GM12878 (cell line): ENCODE measurements around the gene TMEM11. TPM values are rescaled to one million over a fixed set of nuclear protein-coding genes. Genes with fewer than 3 reads are reported as not detected.

Source experiments
- ATAC-seq: fragments of 200-7000 bp; cut with Tn5 transposase; 3 replicates; pipeline ENCODE4 v1.9.1; 2020; ENCODE audit warnings: mild to moderate bottlenecking, moderate library complexity
- BruUV-seq: library from RNA; stranded (reverse); fragments of 400-500 nt; replicated peaks from 2 replicates; lab custom pipeline; 2021; lab: Mats Ljungman, UMichigan
- CTCF ChIA-PET: fragments of 300-600 bp; sonication (Branson Sonifier 250); formaldehyde crosslinking; extraction: SDS; loops from one replicate; lab custom pipeline; 2021; ENCODE audit warnings: inconsistent platforms; lab: Yijun Ruan, JAX
- POLR2A ChIA-PET: fragments of 350-600 bp; formaldehyde crosslinking; extraction: SDS; loops from one replicate; lab custom pipeline; 2021; ENCODE audit warnings: inconsistent platforms; lab: Charles Lee
- RAD21 ChIA-PET: fragments of 300-600 bp; sonication (Branson Sonifier 250); formaldehyde crosslinking; loops from one replicate; lab custom pipeline; 2023; ENCODE audit warnings: antibody characterized with exemption; ENCODE audit not compliant: unreplicated experiment; lab: Charles Lee
- SMC1A ChIA-PET: fragments of 300-600 bp; sonication (Branson Sonifier 250); formaldehyde crosslinking; loops from one replicate; lab custom pipeline; 2023; ENCODE audit not compliant: unreplicated experiment, uncharacterized antibody; lab: Charles Lee
- DNase-seq: peaks from one replicate; pipeline ENCODE4 v3.0.0-alpha.2; 2011; ENCODE audit warnings: low read depth, low spot score
- FAIRE-seq: peaks from 3 replicates; lab custom pipeline; 2011; peaks lifted over from hg19 to GRCh38; lab: Jason Lieb, UNC
- H2AFZ ChIP-seq: 2 replicates; pipeline ENCODE4 v1.6.0; 2011; ENCODE audit warnings: low read depth, low read length, control low read depth; ENCODE audit not compliant: control insufficient read depth
- H3K27ac ChIP-seq: 2 replicates; pipeline ENCODE4 v1.5.1; 2011; ENCODE audit warnings: control low read depth; ENCODE audit not compliant: control insufficient read depth, insufficient read depth
- H3K27me3 ChIP-seq, 2 experiments: replicated peaks in 1 of 2; 2 replicates each; pipeline versions ENCODE4 v1.6.0 to v1.6.1; 2011; ENCODE audit warnings: low read length in 1 of 2; ENCODE audit not compliant: control insufficient read depth in 2 of 2, insufficient read depth in 2 of 2
- H3K36me3 ChIP-seq, 2 experiments: 2 replicates each; pipeline ENCODE4 v1.5.1; 2011; ENCODE audit warnings: low read length in 1 of 2; ENCODE audit not compliant: control insufficient read depth in 2 of 2, insufficient read depth in 2 of 2
- H3K4me1 ChIP-seq: 2 replicates; pipeline ENCODE4 v1.6.1; 2011; ENCODE audit warnings: mild to moderate bottlenecking, low read length, moderate library complexity, mixed read lengths; ENCODE audit not compliant: control insufficient read depth, insufficient read depth
- H3K4me2 ChIP-seq: 2 replicates; pipeline ENCODE4 v1.6.0; 2011; ENCODE audit warnings: control low read depth; ENCODE audit not compliant: control insufficient read depth, insufficient read depth
- H3K4me3 ChIP-seq: fragments of 200-600 bp; sonication (generic); 2 replicates; pipeline ENCODE4 v1.5.1; 2016
- H3K79me2 ChIP-seq: 2 replicates; pipeline ENCODE4 v1.6.0; 2011; ENCODE audit warnings: low read length; ENCODE audit not compliant: control insufficient read depth, insufficient read depth
- H3K9ac ChIP-seq: 2 replicates; pipeline ENCODE4 v1.8.0; 2011; ENCODE audit warnings: low read length, control low read depth, mixed read lengths; ENCODE audit not compliant: control insufficient read depth, insufficient read depth
- H3K9me3 ChIP-seq: replicated peaks from 3 replicates; pipeline ENCODE4 v1.5.1; 2011; ENCODE audit warnings: mild to moderate bottlenecking, low read length; ENCODE audit not compliant: control insufficient read depth, insufficient read depth
- H4K20me1 ChIP-seq: 2 replicates; pipeline ENCODE4 v1.6.0; 2011; ENCODE audit not compliant: control insufficient read depth, insufficient read depth
- CREM ChIP-seq: IDR thresholded peaks from 2 replicates; pipeline ENCODE4 v1.6.1; 2014; ENCODE audit warnings: antibody characterized with exemption, low read depth
- MTA2 ChIP-seq: fragments of 450-650 bp; IDR thresholded peaks from 2 replicates; pipeline ENCODE4 v1.6.1; 2016; ENCODE audit warnings: low read depth, mild to moderate bottlenecking, moderate library complexity
- MXI1 ChIP-seq: fragments of 150-350 bp; IDR thresholded peaks from 2 replicates; pipeline ENCODE4 v1.6.1; 2011; ENCODE audit warnings: low read depth, mild to moderate bottlenecking, inconsistent platforms, low read length, improper control_type of control experiment
- REST ChIP-seq: IDR thresholded peaks from 2 replicates; pipeline ENCODE4 v1.6.1; 2012; ENCODE audit warnings: mild to moderate bottlenecking, low read depth, low read length
- SPI1 ChIP-seq: IDR thresholded peaks from 2 replicates; pipeline ENCODE4 v1.6.1; 2011; ENCODE audit warnings: low read depth, mild to moderate bottlenecking, low read length, moderate library complexity, borderline replicate concordance; ENCODE audit not compliant: insufficient read depth
- TBL1XR1 ChIP-seq: IDR thresholded peaks from 2 replicates; pipeline ENCODE4 v1.6.1; 2012; ENCODE audit warnings: low read depth, low read length, improper control_type of control experiment
- ZNF24 ChIP-seq: fragments of 450-650 bp; IDR thresholded peaks from 2 replicates; pipeline ENCODE4 v1.6.1; 2017; ENCODE audit warnings: antibody characterized with exemption, mild to moderate bottlenecking
- ZSCAN29 ChIP-seq: fragments of 450-650 bp; IDR thresholded peaks from 2 replicates; pipeline ENCODE4 v1.6.1; 2017; ENCODE audit warnings: mild to moderate bottlenecking, moderate library complexity
- WGBS: methylation state at CpG from one replicate; pipeline ENCODE4 v1.1.6; 2016; ENCODE audit warnings: low lambda C conversion rate; ENCODE audit not compliant: insufficient replicate concordance, insufficient coverage; ENCODE audit errors: missing lambda C conversion rate; 5-methylcytosine and 5-hydroxymethylcytosine counted together
- in situ Hi-C: fragments of 300-500 bp; cut with MboI; formaldehyde crosslinking; loops from 9 replicates; pipeline ENCODE4 v1.14.3; 2018; ENCODE audit warnings: mixed read lengths
- intact Hi-C: fragments of 100-400 bp; cut with micrococcal nuclease; formaldehyde crosslinking; loops from one replicate; pipeline ENCODE4 v1.14.2; 2022; ENCODE audit not compliant: unreplicated experiment
- polyA plus RNA-seq, 11 experiments: library from polyadenylated mRNA; depleted of rRNA in 4 of 11; unstranded in 6 of 11; stranded (reverse) in 5 of 11; fragments of >200 nt; fragmentation: Nextera tagmentation in 4 of 11; fragmentation: Illumina TruSeq in 1 of 11; extraction: Ambion mirVana in 4 of 11; extraction: Trizol in 1 of 11; gene quantifications; 1 replicate in 1 of 11; 2 replicates in 10 of 11; pipeline versions ENCODE4 v1.2.1 to v1.2.3, GENCODE V29; 2011 to 2016; ENCODE audit warnings: inconsistent platforms in 2 of 11, missing spikeins in 2 of 11, low read depth in 1 of 11
- total RNA-seq, 4 experiments: library from RNA; depleted of rRNA in 3 of 4; stranded (reverse); fragments of >200 nt in 3 of 4; fragmentation: Illumina TruSeq in 1 of 4; extraction: Trizol in 1 of 4; gene quantifications; 2 replicates each; pipeline versions ENCODE4 v1.2.1 to v1.2.3, GENCODE V29; 2013 to 2021
- TF ChIP-seq, protein P1 (sequence below): IDR thresholded peaks from 2 replicates; pipeline ENCODE4 v1.6.1; 2011; ENCODE audit warnings: borderline replicate concordance, low read depth, mild to moderate bottlenecking, moderate library complexity, low read length; ENCODE audit not compliant: insufficient read depth, poor library complexity, severe bottlenecking
- TF ChIP-seq, protein P2 (sequence below): IDR thresholded peaks from 2 replicates; pipeline ENCODE4 v1.6.1; 2012; ENCODE audit warnings: improper control_type of control experiment, low read depth, low read length; ENCODE audit not compliant: insufficient replicate concordance

Gene TMEM11
- total and polyA plus RNA-seq, 10 of the 15 experiments (the other 5 are each of a cell fraction or from before 2014, with no cell fraction given) = 14.4 to 63.4 (median 27.2) TPM

GRCh38 chr17:21214015-21214776 lies at the start of gene TMEM11 (continued):
- TF ChIP-seq SPI1 (0 out of 2 replicates have a peak, but pooled peaks have one; percentile 11), ZSCAN29 (no peak), REST (no peak), MXI1 (no peak), CREM (peak; percentile 91), MTA2 (no peak)

DNA sequence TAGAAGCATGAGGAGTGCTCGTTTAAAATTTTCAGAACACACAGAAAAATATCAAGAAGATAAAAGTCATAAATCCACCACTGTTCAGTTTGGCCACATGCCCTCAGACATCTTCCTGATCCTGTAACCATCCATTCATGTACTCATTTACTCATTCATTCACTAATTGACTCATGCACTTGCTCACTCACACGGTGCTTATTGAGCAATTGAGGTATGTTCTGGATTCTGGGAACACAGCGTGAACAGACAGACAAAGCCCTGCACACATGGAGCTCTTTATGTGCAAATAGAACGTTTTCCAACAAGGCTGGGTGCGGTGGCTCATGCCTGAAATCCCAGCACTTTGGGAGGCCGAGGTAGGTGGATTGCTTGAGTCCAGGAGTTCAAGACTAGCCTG lies 49.4 kb upstream of the TMEM11 start:
- POLR2A ChIA-PET = no interaction called here
- intact Hi-C loops = no loop called here
- DNase-seq (no peak), FAIRE-seq (no peak), ATAC-seq (no peak)
- WGBS = 17% methylated on average over 6 of the region's 6 CpGs
- no peaks in the 10 kb centered on the region for H4K20me1 ChIP-seq
- no peak overlapping the region for H3K9ac ChIP-seq
- H3K36me3 ChIP-seq = no peaks in the 10 kb centered on the region
- no peaks in the 10 kb centered on the region for H3K9me3 ChIP-seq
- CTCF ChIA-PET = no interaction called here
- no peak overlapping the region for H2AFZ ChIP-seq
- peaks cover 6% of the 10 kb centered on the region for H3K4me1 ChIP-seq
- RAD21 ChIA-PET = no interaction called here
- no peak overlapping the region for H3K4me3 ChIP-seq
- SMC1A ChIA-PET = no interaction called here
- H3K27me3 ChIP-seq = no peaks in the 10 kb centered on the region
- H3K79me2 ChIP-seq = no peaks in the 10 kb centered on the region
- H3K4me2 ChIP-seq = no peak overlapping the region
- in situ Hi-C loops = no loop called here
- TF ChIP-seq, protein P1, sequence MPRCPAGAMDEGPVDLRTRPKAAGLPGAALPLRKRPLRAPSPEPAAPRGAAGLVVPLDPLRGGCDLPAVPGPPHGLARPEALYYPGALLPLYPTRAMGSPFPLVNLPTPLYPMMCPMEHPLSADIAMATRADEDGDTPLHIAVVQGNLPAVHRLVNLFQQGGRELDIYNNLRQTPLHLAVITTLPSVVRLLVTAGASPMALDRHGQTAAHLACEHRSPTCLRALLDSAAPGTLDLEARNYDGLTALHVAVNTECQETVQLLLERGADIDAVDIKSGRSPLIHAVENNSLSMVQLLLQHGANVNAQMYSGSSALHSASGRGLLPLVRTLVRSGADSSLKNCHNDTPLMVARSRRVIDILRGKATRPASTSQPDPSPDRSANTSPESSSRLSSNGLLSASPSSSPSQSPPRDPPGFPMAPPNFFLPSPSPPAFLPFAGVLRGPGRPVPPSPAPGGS = peak; percentile 65
- TF ChIP-seq TBL1XR1 (no peak), ZNF24 (no peak)
- TF ChIP-seq, protein P2, sequence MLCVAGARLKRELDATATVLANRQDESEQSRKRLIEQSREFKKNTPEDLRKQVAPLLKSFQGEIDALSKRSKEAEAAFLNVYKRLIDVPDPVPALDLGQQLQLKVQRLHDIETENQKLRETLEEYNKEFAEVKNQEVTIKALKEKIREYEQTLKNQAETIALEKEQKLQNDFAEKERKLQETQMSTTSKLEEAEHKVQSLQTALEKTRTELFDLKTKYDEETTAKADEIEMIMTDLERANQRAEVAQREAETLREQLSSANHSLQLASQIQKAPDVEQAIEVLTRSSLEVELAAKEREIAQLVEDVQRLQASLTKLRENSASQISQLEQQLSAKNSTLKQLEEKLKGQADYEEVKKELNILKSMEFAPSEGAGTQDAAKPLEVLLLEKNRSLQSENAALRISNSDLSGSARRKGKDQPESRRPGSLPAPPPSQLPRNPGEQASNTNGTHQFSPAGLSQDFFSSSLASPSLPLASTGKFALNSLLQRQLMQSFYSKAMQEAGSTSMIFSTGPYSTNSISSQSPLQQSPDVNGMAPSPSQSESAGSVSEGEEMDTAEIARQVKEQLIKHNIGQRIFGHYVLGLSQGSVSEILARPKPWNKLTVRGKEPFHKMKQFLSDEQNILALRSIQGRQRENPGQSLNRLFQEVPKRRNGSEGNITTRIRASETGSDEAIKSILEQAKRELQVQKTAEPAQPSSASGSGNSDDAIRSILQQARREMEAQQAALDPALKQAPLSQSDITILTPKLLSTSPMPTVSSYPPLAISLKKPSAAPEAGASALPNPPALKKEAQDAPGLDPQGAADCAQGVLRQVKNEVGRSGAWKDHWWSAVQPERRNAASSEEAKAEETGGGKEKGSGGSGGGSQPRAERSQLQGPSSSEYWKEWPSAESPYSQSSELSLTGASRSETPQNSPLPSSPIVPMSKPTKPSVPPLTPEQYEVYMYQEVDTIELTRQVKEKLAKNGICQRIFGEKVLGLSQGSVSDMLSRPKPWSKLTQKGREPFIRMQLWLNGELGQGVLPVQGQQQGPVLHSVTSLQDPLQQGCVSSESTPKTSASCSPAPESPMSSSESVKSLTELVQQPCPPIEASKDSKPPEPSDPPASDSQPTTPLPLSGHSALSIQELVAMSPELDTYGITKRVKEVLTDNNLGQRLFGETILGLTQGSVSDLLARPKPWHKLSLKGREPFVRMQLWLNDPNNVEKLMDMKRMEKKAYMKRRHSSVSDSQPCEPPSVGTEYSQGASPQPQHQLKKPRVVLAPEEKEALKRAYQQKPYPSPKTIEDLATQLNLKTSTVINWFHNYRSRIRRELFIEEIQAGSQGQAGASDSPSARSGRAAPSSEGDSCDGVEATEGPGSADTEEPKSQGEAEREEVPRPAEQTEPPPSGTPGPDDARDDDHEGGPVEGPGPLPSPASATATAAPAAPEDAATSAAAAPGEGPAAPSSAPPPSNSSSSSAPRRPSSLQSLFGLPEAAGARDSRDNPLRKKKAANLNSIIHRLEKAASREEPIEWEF = no peak
- H3K27ac ChIP-seq = no peak overlapping the region
- BruUV-seq = no TSS peak
